Suprapubic skin (tissue), 4 donors: ENCODE results near the gene LIPH. TPM values are rescaled to one million over a fixed set of nuclear protein-coding genes. Genes with fewer than 3 reads are reported as not detected.
A peak's percentile ranks its signal among the peaks of the same experiment; 100 is the strongest.

Source experiments
- DNase-seq, 2 donors: peaks; one replicate each; pipeline ENCODE4 v3.0.0-alpha.2; 2019; ENCODE audit warnings: low spot score in 2 of 2
- H3K27ac ChIP-seq: fragments of 200-600 bp; sonication (generic); one replicate; pipeline ENCODE4 v1.5.1; 2019
- H3K27me3 ChIP-seq: fragments of 200-600 bp; sonication (generic); one replicate; pipeline ENCODE4 v1.5.1; 2019
- H3K36me3 ChIP-seq: fragments of 200-600 bp; sonication (generic); one replicate; pipeline ENCODE4 v1.5.1; 2019
- H3K4me1 ChIP-seq: fragments of 200-600 bp; sonication (generic); one replicate; pipeline ENCODE4 v1.5.1; 2019
- H3K4me3 ChIP-seq: fragments of 200-600 bp; sonication (generic); one replicate; pipeline ENCODE4 v1.5.1; 2019; ENCODE audit warnings: mild to moderate bottlenecking
- H3K9me3 ChIP-seq: fragments of 200-600 bp; sonication (generic); one replicate; pipeline ENCODE4 v1.5.1; 2019
- CTCF ChIP-seq, 2 donors: fragments of 200-600 bp in 1 of 2; fragments of 450-650 bp in 1 of 2; sonication (generic) in 1 of 2; IDR thresholded peaks; one replicate each; pipeline ENCODE4 v1.5.1; 2016 to 2019; ENCODE audit warnings: antibody characterized with exemption in 2 of 2, mild to moderate bottlenecking in 1 of 2, moderate library complexity in 1 of 2
- EP300 ChIP-seq: sonication (generic); formaldehyde crosslinking; IDR thresholded peaks from one replicate; pipeline ENCODE4 v1.6.1; 2017; ENCODE audit warnings: antibody characterized with exemption
- POLR2A ChIP-seq, 2 donors: fragments of 450-650 bp; IDR thresholded peaks; one replicate each; pipeline ENCODE4 v1.6.1; 2017; ENCODE audit warnings: antibody characterized with exemption in 2 of 2, mild to moderate bottlenecking in 2 of 2, moderate library complexity in 2 of 2
- POLR2AphosphoS5 ChIP-seq, 3 donors: sonication (generic); formaldehyde crosslinking; IDR thresholded peaks; one replicate each; pipeline ENCODE4 v1.6.1; 2017; ENCODE audit warnings: antibody characterized with exemption in 3 of 3
- WGBS: methylation state at CpG from one replicate; pipeline ENCODE4 v1.1.5; 2018; 5-methylcytosine and 5-hydroxymethylcytosine counted together
- total RNA-seq, 4 donors: library from RNA; depleted of rRNA; stranded (reverse); fragments of >200 nt; gene quantifications; one replicate each; pipeline ENCODE4 v1.1.0, GENCODE V29; 2016

LIPH gene
- total RNA-seq, 4 donors from 2014 or later = 10.6 to 18.3 (median 14.7) TPM

- DNase-seq = no peak
- Histone ChIP-seq H3K4me1 (no peaks in the 10 kb centered on the region), H3K27ac (no peak overlapping the region), H3K27me3 (no peaks in the 10 kb centered on the region), H3K9me3 (no peaks in the 10 kb centered on the region), H3K36me3 (no peaks in the 10 kb centered on the region), H3K4me3 (no peak overlapping the region)
- WGBS = 91% methylated on average over 5 of the region's 5 CpGs
- TF ChIP-seq EP300 (no peak), POLR2AphosphoS5 (IDR thresholded peaks at IDR 0.05) (no peak), CTCF (IDR thresholded peaks at IDR 0.05) (no peak), POLR2A (IDR thresholded peaks at IDR 0.05) (no peak)
Observed at GRCh38 chr3:185572183-185572582, 19.8 kb upstream of the LIPH start.

- TF ChIP-seq EP300 (no peak), POLR2A (IDR thresholded peaks at IDR 0.05) (no peak), CTCF (IDR thresholded peaks at IDR 0.05) (no peak)
- Histone ChIP-seq H3K4me1 (peaks cover 20% of the 10 kb centered on the region), H3K9me3 (no peaks in the 10 kb centered on the region), H3K27ac (peak overlapping the region; percentile 48), H3K27me3 (peaks cover 9% of the 10 kb centered on the region), H3K4me3 (no peak overlapping the region), H3K36me3 (no peaks in the 10 kb centered on the region)
- no peak for DNase-seq
- 62% methylated on average over 5 of the region's 5 CpGs for WGBS
Observed at GRCh38 chr3:185561958-185562357, 9.6 kb upstream of the LIPH start.

- H3K36me3 ChIP-seq = no peaks in the 10 kb centered on the region
- no peak for TF ChIP-seq CTCF (IDR thresholded peaks at IDR 0.05)
- TF ChIP-seq POLR2AphosphoS5 (IDR thresholded peaks at IDR 0.05) = no peak
- TF ChIP-seq EP300 = no peak
- no peak for TF ChIP-seq POLR2A (IDR thresholded peaks at IDR 0.05)
- H3K4me3 ChIP-seq = no peak overlapping the region
- peak overlapping the region; percentile 48 for H3K27ac ChIP-seq
- H3K27me3 ChIP-seq = peaks cover 9% of the 10 kb centered on the region
- DNase-seq = no peak
- WGBS = 82% methylated on average over 8 of the region's 8 CpGs
- H3K4me1 ChIP-seq = peaks cover 20% of the 10 kb centered on the region
- H3K9me3 ChIP-seq = no peaks in the 10 kb centered on the region
Observed at GRCh38 chr3:185561374-185561943, 9.1 kb upstream of the LIPH start.

- H3K27ac ChIP-seq = no peak overlapping the region
Observed at GRCh38 chr3:185560676-185561075, 8.3 kb upstream of the LIPH start.

GRCh38 chr3:185559706-185560090, 7.3 kb upstream of the LIPH start:
- TF ChIP-seq POLR2AphosphoS5 (IDR thresholded peaks at IDR 0.05) = no peak
- no peak for TF ChIP-seq CTCF (IDR thresholded peaks at IDR 0.05)
- no peak for TF ChIP-seq EP300
- no peak for TF ChIP-seq POLR2A (IDR thresholded peaks at IDR 0.05)
- H3K27ac ChIP-seq = no peak overlapping the region
- H3K9me3 ChIP-seq = no peaks in the 10 kb centered on the region
- 80% methylated on average over 12 of the region's 12 CpGs for WGBS
- DNase-seq = no peak
- peaks cover 27% of the 10 kb centered on the region for H3K4me1 ChIP-seq
- H3K36me3 ChIP-seq = no peaks in the 10 kb centered on the region
- H3K4me3 ChIP-seq = no peak overlapping the region
- H3K27me3 ChIP-seq = peaks cover 9% of the 10 kb centered on the region

More at GRCh38 chr3:185560676-185561075, 8.3 kb upstream of the LIPH start:
- no peak for DNase-seq
- H3K27me3 ChIP-seq = peaks cover 9% of the 10 kb centered on the region
- peaks cover 23% of the 10 kb centered on the region for H3K4me1 ChIP-seq
- no peak for TF ChIP-seq POLR2AphosphoS5 (IDR thresholded peaks at IDR 0.05)
- TF ChIP-seq CTCF (IDR thresholded peaks at IDR 0.05) = no peak
- TF ChIP-seq EP300 = no peak
- no peak for TF ChIP-seq POLR2A (IDR thresholded peaks at IDR 0.05)
- 80% methylated on average over 13 of the region's 13 CpGs for WGBS
- no peaks in the 10 kb centered on the region for H3K36me3 ChIP-seq
- H3K9me3 ChIP-seq = no peaks in the 10 kb centered on the region
- H3K4me3 ChIP-seq = no peak overlapping the region
